ENCODE data around the gene SLC38A2. TPM values are rescaled to one million over a fixed set of nuclear protein-coding genes. Genes with fewer than 3 reads are reported as not detected.

Gene SLC38A2
- polyA plus RNA-seq, 1 donor from 2014 or later: 143 TPM

DNA sequence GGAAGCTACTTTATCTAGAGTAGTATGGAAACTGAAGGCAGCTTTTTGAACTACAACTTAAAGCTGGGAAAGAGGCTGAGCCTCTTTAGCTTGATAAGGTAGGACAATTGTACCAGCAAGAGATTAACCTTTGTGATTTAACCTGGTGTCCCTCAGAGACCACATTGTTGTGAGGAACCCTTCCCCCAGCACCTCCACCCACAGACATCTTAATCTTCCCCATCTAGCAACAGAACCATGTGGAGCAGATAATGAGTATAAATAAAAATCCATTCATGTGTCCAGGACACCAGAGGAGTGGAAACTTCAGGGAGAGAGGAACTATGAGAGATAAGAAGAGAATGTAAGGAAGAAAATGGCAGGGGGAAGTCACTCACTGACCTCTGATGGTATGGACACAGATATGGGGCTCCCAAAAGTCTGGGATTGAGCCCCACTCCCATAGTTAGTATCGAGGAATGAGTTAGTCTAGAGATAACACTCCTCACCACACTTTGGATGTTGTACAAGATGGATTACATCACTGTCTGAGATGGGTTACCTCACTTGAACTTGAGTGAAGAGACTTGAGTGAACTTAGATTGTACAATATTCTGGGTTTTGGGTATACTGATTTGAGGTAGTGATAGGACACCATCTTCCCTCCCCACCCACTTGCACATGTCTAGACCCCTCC lies 33.9 kb upstream of the SLC38A2 start:
- no peak overlapping the region for H3K27ac ChIP-seq (ENCODE audit: low read length)
- no peaks in the 10 kb centered on the region for H3K36me3 ChIP-seq (ENCODE audit: insufficient read depth, low read length)
- TF ChIP-seq EP300 (conservative IDR thresholded peaks at IDR 0.05; ENCODE audit: poor library complexity, severe bottlenecking) (no peak), TAF1 (IDR thresholded peaks at IDR 0.05; ENCODE audit: low read depth) (no peak), EZH2 (IDR thresholded peaks at IDR 0.05; ENCODE audit: borderline replicate concordance, insufficient read depth, low read length, poor library complexity, severe bottlenecking) (no peak), RAD21 (conservative IDR thresholded peaks at IDR 0.05) (no peak), MXI1 (conservative IDR thresholded peaks at IDR 0.05; ENCODE audit: poor library complexity, severe bottlenecking) (no peak), SMC3 (conservative IDR thresholded peaks at IDR 0.05; ENCODE audit: poor library complexity) (no peak)
- TF ChIP-seq, protein P1, sequence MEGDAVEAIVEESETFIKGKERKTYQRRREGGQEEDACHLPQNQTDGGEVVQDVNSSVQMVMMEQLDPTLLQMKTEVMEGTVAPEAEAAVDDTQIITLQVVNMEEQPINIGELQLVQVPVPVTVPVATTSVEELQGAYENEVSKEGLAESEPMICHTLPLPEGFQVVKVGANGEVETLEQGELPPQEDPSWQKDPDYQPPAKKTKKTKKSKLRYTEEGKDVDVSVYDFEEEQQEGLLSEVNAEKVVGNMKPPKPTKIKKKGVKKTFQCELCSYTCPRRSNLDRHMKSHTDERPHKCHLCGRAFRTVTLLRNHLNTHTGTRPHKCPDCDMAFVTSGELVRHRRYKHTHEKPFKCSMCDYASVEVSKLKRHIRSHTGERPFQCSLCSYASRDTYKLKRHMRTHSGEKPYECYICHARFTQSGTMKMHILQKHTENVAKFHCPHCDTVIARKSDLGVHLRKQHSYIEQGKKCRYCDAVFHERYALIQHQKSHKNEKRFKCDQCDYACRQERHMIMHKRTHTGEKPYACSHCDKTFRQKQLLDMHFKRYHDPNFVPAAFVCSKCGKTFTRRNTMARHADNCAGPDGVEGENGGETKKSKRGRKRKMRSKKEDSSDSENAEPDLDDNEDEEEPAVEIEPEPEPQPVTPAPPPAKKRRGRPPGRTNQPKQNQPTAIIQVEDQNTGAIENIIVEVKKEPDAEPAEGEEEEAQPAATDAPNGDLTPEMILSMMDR (IDR thresholded peaks at IDR 0.05; ENCODE audit: poor library complexity, severe bottlenecking): no peak
- TF ChIP-seq, protein P2, sequence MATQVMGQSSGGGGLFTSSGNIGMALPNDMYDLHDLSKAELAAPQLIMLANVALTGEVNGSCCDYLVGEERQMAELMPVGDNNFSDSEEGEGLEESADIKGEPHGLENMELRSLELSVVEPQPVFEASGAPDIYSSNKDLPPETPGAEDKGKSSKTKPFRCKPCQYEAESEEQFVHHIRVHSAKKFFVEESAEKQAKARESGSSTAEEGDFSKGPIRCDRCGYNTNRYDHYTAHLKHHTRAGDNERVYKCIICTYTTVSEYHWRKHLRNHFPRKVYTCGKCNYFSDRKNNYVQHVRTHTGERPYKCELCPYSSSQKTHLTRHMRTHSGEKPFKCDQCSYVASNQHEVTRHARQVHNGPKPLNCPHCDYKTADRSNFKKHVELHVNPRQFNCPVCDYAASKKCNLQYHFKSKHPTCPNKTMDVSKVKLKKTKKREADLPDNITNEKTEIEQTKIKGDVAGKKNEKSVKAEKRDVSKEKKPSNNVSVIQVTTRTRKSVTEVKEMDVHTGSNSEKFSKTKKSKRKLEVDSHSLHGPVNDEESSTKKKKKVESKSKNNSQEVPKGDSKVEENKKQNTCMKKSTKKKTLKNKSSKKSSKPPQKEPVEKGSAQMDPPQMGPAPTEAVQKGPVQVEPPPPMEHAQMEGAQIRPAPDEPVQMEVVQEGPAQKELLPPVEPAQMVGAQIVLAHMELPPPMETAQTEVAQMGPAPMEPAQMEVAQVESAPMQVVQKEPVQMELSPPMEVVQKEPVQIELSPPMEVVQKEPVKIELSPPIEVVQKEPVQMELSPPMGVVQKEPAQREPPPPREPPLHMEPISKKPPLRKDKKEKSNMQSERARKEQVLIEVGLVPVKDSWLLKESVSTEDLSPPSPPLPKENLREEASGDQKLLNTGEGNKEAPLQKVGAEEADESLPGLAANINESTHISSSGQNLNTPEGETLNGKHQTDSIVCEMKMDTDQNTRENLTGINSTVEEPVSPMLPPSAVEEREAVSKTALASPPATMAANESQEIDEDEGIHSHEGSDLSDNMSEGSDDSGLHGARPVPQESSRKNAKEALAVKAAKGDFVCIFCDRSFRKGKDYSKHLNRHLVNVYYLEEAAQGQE (IDR thresholded peaks at IDR 0.05; ENCODE audit: borderline replicate concordance): no peak
- H3K9ac ChIP-seq (ENCODE audit: low read length): no peak overlapping the region
- no peak overlapping the region for H3K4me2 ChIP-seq (ENCODE audit: low read length)
- no peaks in the 10 kb centered on the region for H4K20me1 ChIP-seq (ENCODE audit: insufficient read depth)
- no peaks in the 10 kb centered on the region for H3K27me3 ChIP-seq (ENCODE audit: insufficient read depth, low read depth, low read length)
- H3K9me3 ChIP-seq (ENCODE audit: low read length): no peaks in the 10 kb centered on the region
- H3F3A ChIP-seq (ENCODE audit: insufficient read depth, low read length, poor library complexity, severe bottlenecking): no peaks in the 10 kb centered on the region
- no peak overlapping the region for H2AFZ ChIP-seq (ENCODE audit: low read depth, low read length)
- H3K9me2 ChIP-seq (ENCODE audit: insufficient read depth, low read length): no peaks in the 10 kb centered on the region
- H3K79me2 ChIP-seq (replicated peaks; ENCODE audit: insufficient read depth, low read length): no peaks in the 10 kb centered on the region
- no peak overlapping the region for H3K4me3 ChIP-seq (ENCODE audit: low read length)

DNA sequence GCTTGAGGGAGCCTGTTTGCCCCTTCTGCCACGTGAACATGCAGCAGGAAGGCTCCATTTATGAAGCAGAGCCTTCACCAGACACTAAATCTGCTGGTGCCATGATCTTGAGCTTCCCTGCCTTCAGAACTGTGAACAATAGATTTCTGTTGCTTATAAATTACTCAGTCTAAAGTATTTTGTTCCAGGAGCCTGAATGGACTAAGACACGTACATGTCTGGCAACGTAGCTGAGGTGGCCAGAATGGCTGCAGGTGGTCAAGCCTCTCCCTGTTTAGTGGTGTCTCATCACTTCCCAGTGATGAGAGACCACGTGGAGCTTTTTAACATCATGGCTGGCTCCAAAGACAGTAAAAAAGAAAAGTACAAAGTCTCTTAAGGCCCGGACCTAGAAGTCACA lies 32.2 kb upstream of the SLC38A2 start:
- Histone ChIP-seq H4K20me1 (ENCODE audit: insufficient read depth) (no peaks in the 10 kb centered on the region), H3K9me2 (ENCODE audit: insufficient read depth, low read length) (no peaks in the 10 kb centered on the region), H3K27ac (ENCODE audit: low read length) (no peak overlapping the region), H3K27me3 (ENCODE audit: insufficient read depth, low read depth, low read length) (no peaks in the 10 kb centered on the region), H3K9me3 (ENCODE audit: low read length) (no peaks in the 10 kb centered on the region), H3F3A (ENCODE audit: insufficient read depth, low read length, poor library complexity, severe bottlenecking) (no peaks in the 10 kb centered on the region), H3K36me3 (ENCODE audit: insufficient read depth, low read length) (no peaks in the 10 kb centered on the region), H3K4me3 (ENCODE audit: low read length) (no peak overlapping the region), H3K79me2 (replicated peaks; ENCODE audit: insufficient read depth, low read length) (no peaks in the 10 kb centered on the region), H2AFZ (ENCODE audit: low read depth, low read length) (no peak overlapping the region), H3K9ac (ENCODE audit: low read length) (no peak overlapping the region), H3K4me2 (ENCODE audit: low read length) (no peak overlapping the region)
- no peak for TF ChIP-seq TAF1 (IDR thresholded peaks at IDR 0.05; ENCODE audit: low read depth)
- TF ChIP-seq, protein P1 (IDR thresholded peaks at IDR 0.05; ENCODE audit: poor library complexity, severe bottlenecking): no peak
- TF ChIP-seq RAD21 (conservative IDR thresholded peaks at IDR 0.05): no peak
- no peak for TF ChIP-seq MXI1 (conservative IDR thresholded peaks at IDR 0.05; ENCODE audit: poor library complexity, severe bottlenecking)
- no peak for TF ChIP-seq POLR2AphosphoS5 (IDR thresholded peaks at IDR 0.05)
- TF ChIP-seq, protein P2 (IDR thresholded peaks at IDR 0.05; ENCODE audit: borderline replicate concordance): no peak
- no peak for TF ChIP-seq EP300 (conservative IDR thresholded peaks at IDR 0.05; ENCODE audit: poor library complexity, severe bottlenecking)
- no peak for TF ChIP-seq SMC3 (conservative IDR thresholded peaks at IDR 0.05; ENCODE audit: poor library complexity)
- TF ChIP-seq EZH2 (IDR thresholded peaks at IDR 0.05; ENCODE audit: borderline replicate concordance, insufficient read depth, low read length, poor library complexity, severe bottlenecking): no peak
